ENCODE results near the gene ENPP4. TPM values are rescaled to one million over a fixed set of nuclear protein-coding genes. Genes with fewer than 3 reads are reported as not detected.
"Not testable (repeated sequence)": the region's sequence is repeated elsewhere in the genome, so short reads cannot be mapped to it uniquely, and the experiment has no call there.

The ENPP4 gene
- total RNA-seq: 1 to 10 TPM; 5.0 to 6.7 TPM

- ChIA-PET CTCF (interaction anchor here (0.6 to 1.6 kb wide), 4 partner anchors 9 to 122 kb away, joined by 3 to 9 read pairs (median 4); no protein-coding TSS in a partner anchor), POLR2A (interaction anchor here (0.7 kb wide), 1 partner anchor 9 kb away, joined by 3 read pairs; no protein-coding TSS in a partner anchor)
- Mint-ChIP-seq H3K4me1 (peaks cover 31% of the 10 kb centered on the region), H3K27ac (peak within 1 kb of the TSS; percentile 86), H3K9me3 (no peaks in the 10 kb centered on the region), H3K27me3 (no peaks in the 10 kb centered on the region), H3K4me3 (peak within 1 kb of the TSS; percentile 85), H3K36me3 (ENCODE audit: low read depth) (peaks cover 1% of the 10 kb centered on the region)
- peak; percentile 89 for DNase-seq
Observed at GRCh38 chr6:46129629-46130511, at the start of gene ENPP4. TSS of gene ENPP4 (plus strand) at chr6:46129989. CDS start at chr6:46139584, 9,595 bp downstream.

- Mint-ChIP-seq H3K27me3 (peaks cover 2% of the 10 kb centered on the region), H3K4me1 (no peaks in the 10 kb centered on the region), H3K9me3 (no peaks in the 10 kb centered on the region), H3K27ac (no peak overlapping the region), H3K36me3 (ENCODE audit: low read depth) (no peaks in the 10 kb centered on the region), H3K4me3 (no peak overlapping the region)
- DNase-seq: no peak
- CTCF ChIA-PET: no interaction called here
- POLR2A ChIA-PET: no interaction called here
Observed at GRCh38 chr6:46080111-46080510, 49.7 kb upstream of the ENPP4 start.

- CTCF ChIA-PET; H3K4me3 Mint-ChIP-seq; POLR2A ChIA-PET; DNase-seq; H3K36me3 Mint-ChIP-seq (ENCODE audit: low read depth); H3K4me1 Mint-ChIP-seq; H3K27ac Mint-ChIP-seq; H3K9me3 Mint-ChIP-seq: not testable (repeated sequence)
- H3K27me3 Mint-ChIP-seq: peaks cover 26% of the 10 kb centered on the region
Observed at GRCh38 chr6:46085688-46086087, 44.1 kb upstream of the ENPP4 start.

GRCh38 chr6:46090115-46091079 is 39.4 kb upstream of the ENPP4 start:
- peak; percentile 60 for DNase-seq
- Mint-ChIP-seq H3K4me1 (no peaks in the 10 kb centered on the region), H3K27me3 (peaks cover 38% of the 10 kb centered on the region), H3K27ac (no peak overlapping the region), H3K4me3 (no peak overlapping the region), H3K36me3 (ENCODE audit: low read depth) (no peaks in the 10 kb centered on the region), H3K9me3 (peaks cover 9% of the 10 kb centered on the region)
- CTCF ChIA-PET: interaction anchor here (0.5 to 0.8 kb wide), 6 partner anchors 23 to 1112 kb away, joined by 3 to 5 read pairs (median 4); partner anchors contain the start of gene ENPP4
- POLR2A ChIA-PET: no interaction called here

- no peak overlapping the region for H3K27ac Mint-ChIP-seq
- H3K4me3 Mint-ChIP-seq: no peak overlapping the region
- DNase-seq: no peak
- peaks cover 16% of the 10 kb centered on the region for H3K9me3 Mint-ChIP-seq
- H3K27me3 Mint-ChIP-seq: peaks cover 37% of the 10 kb centered on the region
- no peaks in the 10 kb centered on the region for H3K36me3 Mint-ChIP-seq (ENCODE audit: low read depth)
- ChIA-PET POLR2A (no interaction called here), CTCF (interaction anchor here (0.7 kb wide), 1 partner anchor 19 kb away, joined by 3 read pairs; no protein-coding TSS in a partner anchor)
- no peaks in the 10 kb centered on the region for H3K4me1 Mint-ChIP-seq
Observed at GRCh38 chr6:46091080-46091478, 38.7 kb upstream of the ENPP4 start.

- H3K9me3 Mint-ChIP-seq: peaks cover 17% of the 10 kb centered on the region
- H3K27ac Mint-ChIP-seq: no peak overlapping the region
- DNase-seq: no peak
- no peaks in the 10 kb centered on the region for H3K36me3 Mint-ChIP-seq (ENCODE audit: low read depth)
- POLR2A ChIA-PET: no interaction called here
- H3K4me3 Mint-ChIP-seq: no peak overlapping the region
- H3K4me1 Mint-ChIP-seq: no peaks in the 10 kb centered on the region
- peaks cover 13% of the 10 kb centered on the region for H3K27me3 Mint-ChIP-seq
- CTCF ChIA-PET: interaction anchor here (0.6 kb wide), 1 partner anchor 17 kb away, joined by 4 read pairs; no protein-coding TSS in a partner anchor
Observed at GRCh38 chr6:46095251-46095650, 34.5 kb upstream of the ENPP4 start.

GRCh38 chr6:46097366-46097765 is 32.4 kb upstream of the ENPP4 start:
- Mint-ChIP-seq H3K27me3 (peaks cover 6% of the 10 kb centered on the region), H3K9me3 (peaks cover 17% of the 10 kb centered on the region), H3K4me1 (no peaks in the 10 kb centered on the region), H3K36me3 (ENCODE audit: low read depth) (no peaks in the 10 kb centered on the region), H3K4me3 (no peak overlapping the region), H3K27ac (no peak overlapping the region)
- POLR2A ChIA-PET: no interaction called here
- CTCF ChIA-PET: no interaction called here
- no peak for DNase-seq

GRCh38 chr6:46098678-46099077 is 31.1 kb upstream of the ENPP4 start:
- POLR2A ChIA-PET: no interaction called here

GRCh38 chr6:46099952-46100351 is 29.8 kb upstream of the ENPP4 start:
- H3K27me3 Mint-ChIP-seq: no peaks in the 10 kb centered on the region
- no peak for DNase-seq
- H3K36me3 Mint-ChIP-seq (ENCODE audit: low read depth): no peaks in the 10 kb centered on the region
- H3K4me1 Mint-ChIP-seq: no peaks in the 10 kb centered on the region
- H3K9me3 Mint-ChIP-seq: peaks cover 12% of the 10 kb centered on the region
- no peak overlapping the region for H3K4me3 Mint-ChIP-seq
- CTCF ChIA-PET: no interaction called here
- POLR2A ChIA-PET: no interaction called here
- H3K27ac Mint-ChIP-seq: no peak overlapping the region

More at GRCh38 chr6:46098678-46099077, 31.1 kb upstream of the ENPP4 start:
- Mint-ChIP-seq H3K9me3 (peaks cover 17% of the 10 kb centered on the region), H3K27me3 (no peaks in the 10 kb centered on the region), H3K36me3 (ENCODE audit: low read depth) (no peaks in the 10 kb centered on the region), H3K4me3 (no peak overlapping the region), H3K4me1 (no peaks in the 10 kb centered on the region), H3K27ac (no peak overlapping the region)
- no peak for DNase-seq
- CTCF ChIA-PET: no interaction called here

- no peaks in the 10 kb centered on the region for H3K36me3 Mint-ChIP-seq (ENCODE audit: low read depth)
- no peak overlapping the region for H3K27ac Mint-ChIP-seq
- H3K27me3 Mint-ChIP-seq: no peaks in the 10 kb centered on the region
- H3K4me1 Mint-ChIP-seq: no peaks in the 10 kb centered on the region
- H3K4me3 Mint-ChIP-seq: no peak overlapping the region
- ChIA-PET POLR2A (no interaction called here), CTCF (no interaction called here)
- peaks cover 5% of the 10 kb centered on the region for H3K9me3 Mint-ChIP-seq
- DNase-seq: no peak
Observed at GRCh38 chr6:46102123-46102522, 27.7 kb upstream of the ENPP4 start.

- Mint-ChIP-seq H3K27ac (no peak overlapping the region), H3K36me3 (ENCODE audit: low read depth) (no peaks in the 10 kb centered on the region), H3K9me3 (peaks cover 5% of the 10 kb centered on the region), H3K4me1 (no peaks in the 10 kb centered on the region), H3K27me3 (no peaks in the 10 kb centered on the region), H3K4me3 (no peak overlapping the region)
- CTCF ChIA-PET: no interaction called here
- no peak for DNase-seq
- POLR2A ChIA-PET: no interaction called here
Observed at GRCh38 chr6:46103441-46104115, 26.2 kb upstream of the ENPP4 start.

- DNase-seq: no peak
- Mint-ChIP-seq H3K4me1 (no peaks in the 10 kb centered on the region), H3K27ac (no peak overlapping the region), H3K27me3 (no peaks in the 10 kb centered on the region), H3K4me3 (no peak overlapping the region), H3K9me3 (peaks cover 8% of the 10 kb centered on the region), H3K36me3 (ENCODE audit: low read depth) (no peaks in the 10 kb centered on the region)
- CTCF ChIA-PET: interaction anchor here (1.0 to 2.6 kb wide), 2 partner anchors 10 to 32 kb away, joined by 4 to 7 read pairs; no protein-coding TSS in a partner anchor
- POLR2A ChIA-PET: no interaction called here
Observed at GRCh38 chr6:46104209-46104608, 25.6 kb upstream of the ENPP4 start.
